ENCODE results near the gene CFAP53. TPM values are rescaled to one million over a fixed set of nuclear protein-coding genes. Genes with fewer than 3 reads are reported as not detected.

The CFAP53 gene
- total RNA-seq, 1 experiment from 2014 or later = 0.15 TPM

DNA sequence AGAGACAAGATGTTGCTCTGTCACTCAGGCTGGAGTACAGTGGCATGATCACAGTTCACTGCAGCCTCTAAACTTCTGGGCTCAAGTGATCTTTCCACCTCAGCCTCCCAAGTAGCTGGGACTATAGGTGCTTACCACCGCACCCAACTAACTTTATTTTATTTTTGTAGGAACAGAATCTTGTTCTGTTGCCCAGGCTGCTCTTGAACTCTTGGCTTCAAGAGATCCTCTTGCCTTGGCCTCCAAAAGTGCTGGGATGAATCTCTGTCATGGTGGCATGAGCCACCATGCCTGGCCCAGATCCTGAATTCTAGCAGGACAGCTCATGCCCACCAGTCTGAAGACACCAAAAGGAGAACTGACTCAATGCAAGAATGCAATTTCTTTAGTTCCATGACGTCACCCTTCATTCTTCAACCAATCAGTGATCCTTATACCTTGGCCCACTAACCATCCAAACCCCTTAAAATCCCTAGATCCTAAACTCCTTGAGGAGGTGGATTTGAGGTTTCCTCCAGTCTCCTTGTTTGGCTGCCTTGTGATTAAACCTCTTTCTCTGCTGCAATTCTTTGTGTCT, 46.8 kb upstream of the CFAP53 start:
- no peak overlapping the region for H3T11ph ChIP-seq (ENCODE audit: low read length)
- no peak for DNase-seq
- Mint-ChIP-seq H3K36me3 (ENCODE audit: insufficient read depth in 1 of 3, low read depth in 3 of 3) (no peaks in the 10 kb centered on the region), H3K4me3 (no peak overlapping the region), H3K27ac (no peak overlapping the region), H3K4me1 (no peaks in the 10 kb centered on the region; a peak in 1 of 4 replicates), H3K9me3 (no peaks in the 10 kb centered on the region), H3K27me3 (ENCODE audit: low read depth) (peaks cover 41% of the 10 kb centered on the region)
- H2AK5ac ChIP-seq (ENCODE audit: insufficient read length, low read length) = no peak overlapping the region
- no peak overlapping the region for H3K4ac ChIP-seq (ENCODE audit: low read depth, low read length)
- no peak overlapping the region for H4K8ac ChIP-seq (replicated peaks; ENCODE audit: insufficient read length, low read depth, low read length)
- no peak overlapping the region for H2BK20ac ChIP-seq (ENCODE audit: low read depth, low read length, poor library complexity, severe bottlenecking)
- no peak overlapping the region for H2BK5ac ChIP-seq (ENCODE audit: insufficient read length, low read length)
- no peaks in the 10 kb centered on the region for H3K79me1 ChIP-seq (ENCODE audit: insufficient read depth, low read depth, low read length, poor library complexity, severe bottlenecking)
- H3K9ac ChIP-seq (ENCODE audit: extremely low read depth, insufficient read length, low read length) = no peak overlapping the region
- H3K18ac ChIP-seq (ENCODE audit: insufficient read length, low read depth, low read length) = no peak overlapping the region
- no peaks in the 10 kb centered on the region for H3K79me2 ChIP-seq (ENCODE audit: insufficient read depth, low read length)
- TF ChIP-seq, protein P1, sequence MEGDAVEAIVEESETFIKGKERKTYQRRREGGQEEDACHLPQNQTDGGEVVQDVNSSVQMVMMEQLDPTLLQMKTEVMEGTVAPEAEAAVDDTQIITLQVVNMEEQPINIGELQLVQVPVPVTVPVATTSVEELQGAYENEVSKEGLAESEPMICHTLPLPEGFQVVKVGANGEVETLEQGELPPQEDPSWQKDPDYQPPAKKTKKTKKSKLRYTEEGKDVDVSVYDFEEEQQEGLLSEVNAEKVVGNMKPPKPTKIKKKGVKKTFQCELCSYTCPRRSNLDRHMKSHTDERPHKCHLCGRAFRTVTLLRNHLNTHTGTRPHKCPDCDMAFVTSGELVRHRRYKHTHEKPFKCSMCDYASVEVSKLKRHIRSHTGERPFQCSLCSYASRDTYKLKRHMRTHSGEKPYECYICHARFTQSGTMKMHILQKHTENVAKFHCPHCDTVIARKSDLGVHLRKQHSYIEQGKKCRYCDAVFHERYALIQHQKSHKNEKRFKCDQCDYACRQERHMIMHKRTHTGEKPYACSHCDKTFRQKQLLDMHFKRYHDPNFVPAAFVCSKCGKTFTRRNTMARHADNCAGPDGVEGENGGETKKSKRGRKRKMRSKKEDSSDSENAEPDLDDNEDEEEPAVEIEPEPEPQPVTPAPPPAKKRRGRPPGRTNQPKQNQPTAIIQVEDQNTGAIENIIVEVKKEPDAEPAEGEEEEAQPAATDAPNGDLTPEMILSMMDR (conservative IDR thresholded peaks at IDR 0.05) = no peak
- no peak overlapping the region for H2BK12ac ChIP-seq (ENCODE audit: insufficient read length, low read depth, low read length)
- H3K56ac ChIP-seq (ENCODE audit: insufficient read length, low read depth, low read length) = no peak overlapping the region
- no peak overlapping the region for H3K27ac ChIP-seq (ENCODE audit: insufficient read length, low read depth, low read length)
- no peaks in the 10 kb centered on the region; the same call in 1 of the 2 replicates for H3K27me3 ChIP-seq (ENCODE audit: insufficient read depth, low read length)
- WGBS (ENCODE audit: extremely low coverage, insufficient read length, low lambda C conversion rate) = no CpG with 5 or more reads among the region's 2 CpGs
- H2AFZ ChIP-seq (ENCODE audit: low read length) = no peak overlapping the region
- H3K23ac ChIP-seq (ENCODE audit: insufficient read length, low read depth, low read length) = no peak overlapping the region
- no peak overlapping the region for H2BK15ac ChIP-seq (ENCODE audit: low read depth, low read length)
- H3K4me2 ChIP-seq (ENCODE audit: insufficient read depth, insufficient read length, low read length) = no peak overlapping the region
- no peaks in the 10 kb centered on the region for H3K4me1 ChIP-seq (ENCODE audit: insufficient read depth, low read length)
- H3K14ac ChIP-seq (ENCODE audit: insufficient read depth, low read length) = no peak overlapping the region
- H4K5ac ChIP-seq (ENCODE audit: insufficient read length, low read depth, low read length) = no peak overlapping the region
- no peaks in the 10 kb centered on the region for H3K23me2 ChIP-seq (ENCODE audit: insufficient read length, low read depth, low read length, poor library complexity, severe bottlenecking)
- H4K20me1 ChIP-seq (ENCODE audit: control insufficient read depth, insufficient read depth, insufficient read length) = no peaks in the 10 kb centered on the region
- H4K91ac ChIP-seq (ENCODE audit: insufficient read length, low read depth, low read length) = no peak overlapping the region
- no peaks in the 10 kb centered on the region for H3K9me3 ChIP-seq (ENCODE audit: control insufficient read depth, low read depth, low read length)
- H2BK120ac ChIP-seq (ENCODE audit: low read depth, low read length, poor library complexity, severe bottlenecking) = no peak overlapping the region
